Measurements from ENCODE around the gene CTNNA2.
"Not testable (repeated sequence)": the region's sequence is repeated elsewhere in the genome, so short reads cannot be mapped to it uniquely, and the experiment has no call there.

- not testable (repeated sequence) for TF ChIP-seq CREB5 (CRISPR knock-in tag; IDR thresholded peaks at IDR 0.05; ENCODE audit: low read depth); POU6F1 (CRISPR knock-in tag; IDR thresholded peaks at IDR 0.05; ENCODE audit: borderline replicate concordance, low read depth); CSRNP3 (CRISPR knock-in tag; IDR thresholded peaks at IDR 0.05)
Observed at GRCh38 chr2:80146757-80147156, 633.9 kb downstream of the CTNNA2 start.
